Stimulated activated CD4-positive, alpha-beta T cell treated with anti-CD3 and anti-CD28 coated beads, Interleukin-2, amount 100 ng/mL, for 24 hours (primary cell): ENCODE data around the gene MN1.

Experiments
- DNase-seq, 2 donors: peaks; one replicate each; pipeline ENCODE4 v3.0.0-alpha.2; 2020

Gene MN1

DNA sequence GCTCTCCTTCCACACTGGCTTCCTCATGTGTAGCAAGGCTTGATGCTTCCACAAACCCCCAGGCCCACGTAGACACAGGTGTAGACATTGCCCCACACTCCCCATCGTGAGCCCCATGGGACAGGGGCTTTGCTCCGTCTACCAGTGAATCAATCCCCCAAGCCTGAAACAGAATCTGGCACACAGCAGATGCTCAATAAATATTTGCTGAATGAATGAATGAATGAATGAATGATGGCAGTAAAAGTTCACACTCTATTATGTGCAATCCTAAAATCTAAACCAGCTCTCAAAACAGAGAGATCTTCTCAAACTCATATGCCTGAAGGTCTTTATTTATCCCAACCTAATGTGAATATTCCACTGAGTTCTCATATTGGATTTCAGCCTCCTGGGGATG, 69.9 kb downstream of the MN1 start:
- no peak for DNase-seq

DNA sequence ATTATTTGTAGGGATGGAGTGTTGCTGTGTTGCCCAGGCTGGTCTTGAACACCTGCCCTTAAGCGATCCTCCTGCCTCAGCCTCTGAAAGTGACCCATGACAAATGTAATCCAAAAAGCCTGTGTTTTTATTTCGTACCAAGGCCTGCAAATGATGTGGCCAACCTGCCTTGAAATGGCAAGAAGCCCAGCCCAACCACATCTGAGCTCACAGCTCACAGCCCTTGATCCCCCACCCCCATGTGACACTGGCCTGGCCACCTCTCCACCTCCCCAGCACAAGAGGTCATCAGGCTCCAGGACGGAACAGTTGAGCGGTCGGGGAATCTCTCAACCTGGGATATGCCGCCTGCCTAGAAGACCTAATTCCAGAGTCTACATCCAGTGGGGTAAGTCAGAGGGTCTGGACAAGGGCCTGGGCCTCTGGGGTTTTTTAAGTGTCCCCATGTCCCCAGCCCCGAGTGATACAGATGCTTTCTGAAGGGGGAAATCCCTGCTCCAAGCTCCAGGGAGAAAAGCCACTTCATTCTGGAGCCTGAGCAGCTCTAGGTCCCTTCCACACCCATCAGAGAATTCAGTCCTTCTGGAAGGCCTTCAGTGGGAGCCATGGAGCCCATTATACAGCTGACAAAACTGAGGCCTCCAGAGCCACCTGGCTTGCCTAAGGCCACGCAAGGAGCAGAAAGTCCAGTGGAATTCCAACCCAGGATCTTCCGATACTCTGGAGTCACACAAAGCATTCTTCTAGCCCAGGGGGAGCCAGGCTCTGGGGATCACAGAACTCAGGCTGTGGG, 70.7 kb downstream of the MN1 start:
- DNase-seq: no peak

- DNase-seq: no peak
Observed at GRCh38 chr22:27729246-27729645, 72.3 kb downstream of the MN1 start.

DNA sequence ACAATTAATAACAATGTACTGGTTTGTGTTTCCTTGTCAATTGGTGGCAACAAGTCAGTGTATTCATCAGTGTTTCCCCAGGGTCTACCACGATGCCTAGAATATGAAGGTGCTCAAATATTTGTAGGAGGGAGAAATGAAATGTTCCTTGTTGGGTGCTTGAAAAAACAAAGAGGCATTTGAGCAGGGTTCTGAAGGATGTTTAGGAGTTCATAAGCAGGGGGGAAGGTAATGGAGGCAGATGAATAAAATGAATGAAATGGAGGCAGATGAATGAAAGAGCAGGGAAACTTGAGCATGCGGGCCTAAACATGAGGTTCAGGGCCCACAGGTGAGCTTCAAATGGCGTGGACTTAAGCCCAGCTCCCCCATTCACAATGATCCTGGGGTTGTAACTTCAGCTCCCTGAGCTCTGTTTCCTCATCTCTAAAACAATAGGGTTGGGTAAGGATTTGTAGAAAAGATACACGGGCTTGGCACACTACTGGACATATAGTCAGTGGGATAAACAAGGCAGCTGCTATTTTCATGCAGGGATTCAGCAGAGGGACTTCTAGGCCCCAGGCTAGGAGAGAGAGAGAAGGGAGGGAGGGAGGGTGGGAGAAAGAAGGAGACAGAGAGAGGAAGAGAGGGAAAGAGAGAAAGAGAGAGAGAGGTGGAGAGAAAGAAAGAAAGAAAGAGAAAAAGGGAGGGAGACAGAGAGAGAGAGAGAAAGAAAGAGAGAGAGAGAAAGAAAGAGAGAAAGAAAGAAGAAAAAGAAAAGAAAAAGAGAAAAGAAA, 73.7 kb downstream of the MN1 start:
- no peak for DNase-seq

GRCh38 chr22:27726686-27727449, 74.7 kb downstream of the MN1 start:
- no peak for DNase-seq

DNA sequence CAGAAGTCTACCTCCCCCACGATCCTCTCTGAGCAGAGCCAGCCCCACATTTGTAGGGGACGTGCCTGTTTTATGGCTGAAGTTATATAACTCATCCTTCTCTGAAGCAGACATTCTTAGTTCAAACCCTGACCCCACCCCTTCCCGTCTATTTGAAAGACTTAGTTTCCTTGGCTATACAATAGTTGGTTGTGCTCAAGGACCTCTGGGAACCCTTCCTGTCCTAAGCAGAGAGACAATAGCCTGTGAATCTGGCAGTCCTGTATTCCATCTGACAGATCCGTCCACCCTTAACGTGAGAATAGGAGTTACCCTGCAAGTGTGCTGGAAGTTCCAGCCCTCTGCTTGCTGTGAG, 75.2 kb downstream of the MN1 start:
- DNase-seq: no peak

DNA sequence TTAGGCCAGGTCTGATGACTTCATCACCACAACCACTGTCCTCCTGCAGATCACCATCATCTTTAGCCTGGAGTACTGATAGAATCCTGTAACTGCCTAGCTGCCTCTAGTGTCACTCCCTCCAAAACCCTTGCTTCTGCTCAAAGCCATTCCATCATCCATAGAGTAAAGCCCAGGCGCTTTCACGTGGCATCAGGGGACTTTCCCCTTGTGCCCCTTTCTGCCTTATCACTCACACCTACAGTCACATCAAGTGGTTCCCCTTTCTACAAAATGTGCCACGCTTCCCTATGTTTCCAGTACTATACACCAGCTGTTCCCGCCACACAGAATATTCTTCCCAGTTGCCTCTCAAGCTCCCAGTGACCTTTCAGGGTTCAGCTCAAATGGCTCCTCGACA, 75.9 kb downstream of the MN1 start:
- DNase-seq: no peak

DNA sequence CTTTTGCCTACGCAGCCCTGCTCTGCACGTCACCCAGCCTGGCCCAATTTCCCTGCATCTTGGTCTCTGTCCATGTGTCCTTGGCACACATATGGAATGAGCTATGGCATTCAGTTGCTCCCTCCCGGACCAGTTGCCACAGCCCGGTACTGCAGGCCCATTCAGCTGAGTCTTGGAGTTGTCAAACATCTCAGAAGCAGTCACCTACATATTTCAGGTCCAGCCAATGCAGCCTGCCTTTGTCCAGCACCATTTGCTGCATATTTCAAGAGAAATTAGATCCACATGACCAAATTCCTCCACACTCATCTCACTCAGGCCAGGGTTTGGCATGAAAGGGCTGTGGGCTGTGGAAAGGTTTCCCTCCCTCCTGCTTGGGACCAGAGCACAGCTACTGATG, 76.8 kb downstream of the MN1 start:
- DNase-seq: no peak

- no peak for DNase-seq
Observed at GRCh38 chr22:27724157-27724556, 77.4 kb downstream of the MN1 start.

- no peak for DNase-seq
Observed at GRCh38 chr22:27723708-27724107, 77.8 kb downstream of the MN1 start.

GRCh38 chr22:27723158-27723557, 78.4 kb downstream of the MN1 start:
- DNase-seq: no peak

- DNase-seq: no peak
Observed at GRCh38 chr22:27720860-27721259, 80.7 kb downstream of the MN1 start.

DNA sequence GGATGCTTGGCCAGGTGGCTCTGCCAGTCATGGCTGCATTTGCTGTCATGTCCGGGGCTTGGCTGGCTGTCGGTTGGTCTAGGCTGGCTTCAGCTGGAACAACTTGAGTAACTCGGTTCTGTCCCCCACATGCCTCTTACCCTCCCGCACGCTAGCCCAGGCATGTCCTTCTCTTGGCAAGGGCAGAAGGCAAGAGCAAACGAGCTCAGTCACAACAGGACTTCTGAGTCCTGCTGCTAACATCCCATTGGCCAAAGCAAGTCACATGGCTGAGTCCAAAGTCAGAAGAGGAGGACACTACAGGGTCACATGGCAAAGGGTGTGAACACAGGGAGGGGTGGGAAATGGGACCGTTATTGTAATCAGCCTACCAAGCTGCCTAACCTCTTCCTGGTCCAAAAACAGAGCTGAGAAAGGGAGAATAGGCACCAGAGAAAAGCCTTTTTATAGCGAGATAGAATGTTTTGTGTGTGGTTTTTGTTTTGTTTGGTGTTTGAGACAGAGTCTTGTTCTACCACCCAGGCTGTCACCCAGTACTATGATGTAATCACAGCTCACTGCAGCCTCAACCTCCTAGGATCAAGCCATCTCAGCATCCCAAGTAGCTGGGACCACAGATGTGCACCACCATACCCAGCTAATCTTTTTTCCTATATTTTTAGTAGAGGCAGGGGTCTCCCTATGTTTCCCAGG, 81.9 kb downstream of the MN1 start:
- DNase-seq: no peak

- no peak for DNase-seq
Observed at GRCh38 chr22:27719036-27719347, 82.6 kb downstream of the MN1 start.

GRCh38 chr22:27718186-27719035, 83.1 kb downstream of the MN1 start:
- DNase-seq: no peak

DNA sequence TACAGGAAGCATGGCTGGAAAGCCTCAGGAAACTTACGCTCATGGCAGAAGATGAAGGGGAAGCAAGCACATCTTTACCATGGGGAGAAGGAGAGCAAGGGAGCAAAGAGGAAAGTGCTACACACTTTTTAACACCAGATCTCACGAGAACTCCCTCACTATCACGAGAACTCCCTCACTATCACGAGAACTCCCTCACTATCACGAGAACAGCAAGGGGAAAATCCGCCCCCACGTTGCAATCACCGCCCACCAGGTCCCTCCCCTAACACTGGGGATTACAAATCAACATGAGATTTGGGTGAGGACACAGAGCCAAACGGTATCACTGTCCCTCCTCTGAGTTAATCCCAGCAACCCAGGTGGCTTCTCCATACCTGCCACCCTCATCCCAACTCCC, 84.5 kb downstream of the MN1 start:
- DNase-seq: no peak

DNA sequence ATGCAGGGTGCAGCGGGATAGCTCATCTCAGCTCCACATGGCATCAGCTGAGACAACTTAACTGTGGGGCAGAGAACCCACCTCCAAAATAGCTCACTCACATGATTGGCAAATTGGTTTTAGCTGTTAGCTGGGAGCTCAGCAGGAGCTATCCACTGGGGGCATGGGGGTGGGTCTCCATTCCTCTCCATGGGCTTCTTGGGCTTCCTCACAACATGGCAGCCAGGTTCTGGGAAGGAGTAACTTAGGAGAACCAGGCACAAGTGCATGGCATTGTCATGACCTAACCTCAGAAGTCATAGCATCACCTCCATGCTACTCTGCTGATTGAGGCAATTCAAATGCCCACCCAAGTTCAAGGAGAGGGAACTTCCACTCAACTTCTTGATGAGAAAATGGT, 85.5 kb downstream of the MN1 start:
- no peak for DNase-seq

- no peak for DNase-seq
Observed at GRCh38 chr22:27715106-27715505, 86.5 kb downstream of the MN1 start.

- no peak for DNase-seq
Observed at GRCh38 chr22:27714068-27714467, 87.5 kb downstream of the MN1 start.

GRCh38 chr22:27713461-27713860, 88.1 kb downstream of the MN1 start:
- no peak for DNase-seq

- no peak for DNase-seq
Observed at GRCh38 chr22:27711756-27712155, 89.8 kb downstream of the MN1 start.

- DNase-seq: no peak
Observed at GRCh38 chr22:27711012-27711411, 90.5 kb downstream of the MN1 start.
